ENCODE data around the gene CTNND2.
"Not testable (repeated sequence)": the region's sequence is repeated elsewhere in the genome, so short reads cannot be mapped to it uniquely, and the experiment has no call there.

Gene CTNND2

DNA sequence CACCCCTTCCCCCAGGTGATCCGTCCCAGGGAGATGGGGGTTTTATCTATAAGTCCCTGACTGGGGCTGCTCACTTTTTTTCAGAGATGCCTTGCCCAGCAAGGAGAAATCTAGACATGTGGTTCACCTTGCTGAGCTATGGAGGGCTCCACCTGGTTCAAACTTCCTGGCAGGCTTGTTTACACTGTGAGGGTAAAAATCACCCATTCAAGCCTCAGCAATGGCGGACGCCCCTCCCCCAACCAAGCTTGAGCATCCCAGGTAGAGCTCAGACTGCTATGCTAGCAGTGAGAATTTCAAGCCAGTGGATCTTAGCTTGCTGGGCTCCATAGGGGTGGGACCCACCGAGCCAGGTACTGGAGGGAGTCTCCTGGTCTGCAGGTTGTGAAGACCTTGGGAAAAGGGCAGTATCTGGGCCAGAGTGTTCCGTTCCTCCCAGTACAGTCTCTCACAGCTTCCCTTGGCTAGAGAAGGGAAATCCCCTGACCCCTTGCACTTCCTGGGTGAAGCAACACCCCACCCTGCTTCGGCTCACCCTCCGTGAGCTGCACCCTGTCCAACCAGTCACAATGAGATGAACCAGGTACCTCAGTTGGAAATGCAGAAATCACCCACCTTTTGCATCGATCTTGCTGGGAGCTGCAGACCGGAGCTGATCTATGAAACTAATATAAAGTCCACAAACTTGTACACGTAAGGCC, 231.7 kb downstream of the CTNND2 start:
- DNase-seq, result no peak

DNA sequence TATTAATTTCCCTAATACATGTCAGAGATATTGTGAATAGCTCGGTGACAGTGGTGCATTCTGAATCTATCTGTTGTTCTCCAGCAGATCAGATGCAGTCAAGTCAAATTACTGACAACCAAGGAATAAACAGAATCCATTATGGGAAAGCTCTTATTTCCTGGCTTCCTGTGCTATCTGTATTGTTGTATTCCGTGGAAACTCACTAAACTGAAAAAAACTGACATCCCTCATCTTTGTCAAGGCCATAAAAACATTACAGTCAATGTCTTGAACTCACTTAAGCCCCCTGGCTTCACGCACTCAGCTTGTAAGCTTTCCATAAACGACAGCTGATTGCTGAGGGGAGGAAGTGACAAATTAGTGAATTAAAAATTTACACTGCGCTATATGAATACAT, 245.9 kb downstream of the CTNND2 start:
- no peak for DNase-seq

DNA sequence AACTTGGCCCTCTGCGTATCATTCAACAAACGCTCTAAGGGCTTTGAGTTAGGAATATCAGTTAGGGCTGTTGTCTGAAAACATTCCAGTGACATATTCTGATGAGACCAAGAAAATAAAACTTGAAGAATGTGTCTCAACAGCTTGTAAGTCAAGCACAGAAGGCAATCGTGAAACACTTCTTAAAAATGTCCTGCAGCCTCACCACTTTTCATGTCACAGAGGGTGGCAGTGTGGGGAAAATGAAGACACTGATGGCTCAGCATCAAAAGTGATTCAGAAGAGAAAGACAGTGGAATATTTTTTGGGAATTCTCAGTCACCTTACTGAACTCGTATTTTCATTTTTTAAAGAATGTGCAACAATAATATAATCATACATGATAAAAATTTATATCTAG, 247.3 kb downstream of the CTNND2 start:
- no peak for DNase-seq

DNA sequence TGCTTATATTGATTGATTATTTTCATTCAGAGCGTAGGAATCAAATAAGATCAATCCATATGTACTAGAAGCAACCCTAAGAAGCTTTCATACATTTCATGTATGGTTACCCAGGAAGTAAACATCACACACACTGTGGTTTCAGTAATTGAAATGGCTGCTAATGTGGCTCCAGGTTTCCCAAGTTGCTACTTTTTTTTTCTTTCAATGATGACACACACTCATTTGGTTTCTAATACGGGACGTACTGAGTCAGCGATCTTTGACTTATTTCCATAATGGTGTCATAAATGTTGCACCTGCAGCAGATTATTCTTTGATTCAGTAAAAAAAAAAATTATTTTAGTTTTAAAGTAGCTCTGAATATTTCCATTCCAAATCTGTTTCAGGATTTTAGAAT, 248.6 kb downstream of the CTNND2 start:
- no peak for DNase-seq

DNA sequence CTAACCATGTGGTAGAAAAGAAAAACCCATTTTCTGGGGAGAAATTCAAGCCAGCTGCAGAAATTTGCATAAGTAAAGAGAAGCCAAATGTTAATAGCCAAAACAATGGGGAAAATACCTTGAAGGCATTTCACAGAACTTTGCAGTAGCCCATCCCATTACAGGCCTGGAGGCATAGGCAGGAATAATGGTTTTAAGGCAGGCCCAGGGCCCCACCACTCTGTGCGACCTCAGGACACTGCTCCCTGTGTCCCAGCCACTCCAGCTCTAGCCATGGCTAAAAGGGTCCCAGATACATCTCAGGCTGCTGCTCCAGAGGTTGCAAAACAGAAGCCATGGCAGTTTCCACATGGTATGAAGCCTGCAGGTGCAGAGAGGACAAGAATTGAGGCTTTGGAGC, 253.3 kb downstream of the CTNND2 start:
- no peak for DNase-seq

DNA sequence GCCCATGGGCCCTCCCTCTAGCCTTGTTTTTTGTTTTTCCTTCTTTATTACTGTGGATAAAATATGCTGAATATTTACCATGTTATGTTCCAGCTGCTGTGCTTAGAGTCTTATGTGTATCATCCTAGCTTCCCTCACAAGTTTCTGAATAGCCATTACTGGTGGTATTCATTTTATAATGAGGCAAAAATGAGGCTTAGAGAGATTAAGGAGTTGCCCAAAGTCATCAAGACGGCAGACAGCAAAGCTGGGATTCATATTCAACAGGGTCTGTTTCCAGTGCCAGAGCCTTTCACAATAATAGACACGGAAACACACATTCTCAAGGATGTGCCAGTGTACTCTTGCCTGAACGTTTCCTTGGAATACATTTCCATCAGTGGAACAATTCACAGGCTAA, 258.1 kb downstream of the CTNND2 start:
- no peak for DNase-seq

DNA sequence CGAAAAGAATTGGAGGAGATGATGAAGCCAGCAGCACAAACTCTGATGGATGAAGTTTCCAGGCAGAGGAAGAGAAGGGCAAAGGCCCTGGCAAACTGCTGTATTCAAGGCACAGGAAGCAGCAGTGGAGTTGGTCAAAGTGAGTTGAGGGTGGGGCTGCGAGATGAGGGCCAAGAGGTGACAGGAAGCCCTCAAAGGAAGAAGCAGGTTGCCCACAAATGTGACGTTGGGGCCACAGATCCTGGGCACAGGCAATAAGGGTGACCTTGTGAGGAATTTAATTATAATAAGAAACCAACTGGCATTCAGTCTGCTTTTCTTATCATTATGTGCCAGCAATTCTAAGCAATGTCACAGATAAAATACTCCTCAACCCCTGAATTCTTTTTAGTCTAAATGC, 261.8 kb downstream of the CTNND2 start:
- no peak for DNase-seq

DNA sequence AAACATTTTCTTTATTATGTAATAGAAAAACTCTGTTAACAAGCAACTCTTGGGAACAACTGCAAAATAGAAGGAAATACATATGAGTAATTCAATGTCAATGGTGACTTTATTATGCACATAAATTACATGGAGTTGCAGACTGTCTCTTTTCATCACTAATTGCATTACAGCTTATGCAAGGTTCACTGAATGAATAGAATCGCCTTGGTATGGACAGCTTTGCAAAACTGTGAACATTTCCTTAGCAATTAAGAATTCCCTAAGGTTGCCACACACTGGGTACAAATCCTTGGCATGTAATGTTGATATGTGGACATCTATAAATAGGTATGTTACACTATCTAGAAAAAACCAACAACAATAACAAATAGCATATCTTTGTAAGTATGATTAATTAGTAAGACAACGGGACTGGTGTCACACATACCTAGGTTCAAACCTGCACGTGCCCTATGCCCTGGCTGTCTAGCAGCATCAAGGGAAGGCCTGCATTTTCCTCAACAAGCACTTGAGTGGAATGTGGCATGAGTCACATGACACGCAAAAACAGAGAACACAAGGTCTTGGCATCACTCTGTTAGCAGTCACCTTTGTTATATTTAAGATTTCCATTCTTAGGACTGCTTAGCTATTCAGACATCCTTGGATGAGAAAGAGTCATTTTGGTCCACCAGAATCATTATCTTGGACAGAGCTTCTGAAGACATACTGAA, 263.9 kb downstream of the CTNND2 start:
- no peak for DNase-seq

DNA sequence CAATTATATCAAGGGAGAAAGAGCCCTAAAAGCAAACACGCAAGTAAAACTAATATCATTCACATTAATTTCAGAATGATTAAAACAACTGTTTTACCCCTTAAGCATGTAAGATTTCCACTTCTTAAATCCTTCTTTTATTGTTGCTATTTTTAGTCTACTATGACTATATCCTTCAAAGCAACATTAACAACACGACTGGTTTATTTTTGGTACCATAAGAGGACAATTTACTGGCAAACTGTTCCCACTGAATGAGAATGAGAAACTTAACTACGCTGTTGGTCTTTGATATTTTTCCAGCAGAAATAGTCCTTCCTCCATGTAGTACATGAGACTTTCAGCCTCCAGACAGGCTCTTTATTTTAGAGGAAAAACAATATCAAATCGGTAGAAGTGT, 281.5 kb downstream of the CTNND2 start:
- DNase-seq, result no peak

DNA sequence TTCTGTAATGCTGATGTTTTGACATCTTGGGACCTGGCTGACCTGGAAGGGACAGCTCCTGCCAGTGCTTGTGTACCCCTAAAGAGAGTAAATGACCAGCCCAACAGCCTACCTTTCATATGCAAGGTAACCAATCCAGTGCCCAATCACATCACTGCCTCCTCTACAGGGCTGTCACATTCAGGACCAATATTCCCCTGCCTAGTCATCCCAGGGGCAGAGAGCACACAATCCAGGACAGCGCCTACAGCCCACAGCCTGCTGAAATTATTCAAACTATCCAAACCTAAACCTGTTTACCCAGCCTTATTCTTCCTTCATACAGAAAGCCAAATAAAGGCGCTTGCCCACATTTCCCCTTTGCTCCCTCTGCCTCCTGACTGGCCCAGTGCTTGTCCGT, 284.1 kb downstream of the CTNND2 start:
- DNase-seq, result no peak

DNA sequence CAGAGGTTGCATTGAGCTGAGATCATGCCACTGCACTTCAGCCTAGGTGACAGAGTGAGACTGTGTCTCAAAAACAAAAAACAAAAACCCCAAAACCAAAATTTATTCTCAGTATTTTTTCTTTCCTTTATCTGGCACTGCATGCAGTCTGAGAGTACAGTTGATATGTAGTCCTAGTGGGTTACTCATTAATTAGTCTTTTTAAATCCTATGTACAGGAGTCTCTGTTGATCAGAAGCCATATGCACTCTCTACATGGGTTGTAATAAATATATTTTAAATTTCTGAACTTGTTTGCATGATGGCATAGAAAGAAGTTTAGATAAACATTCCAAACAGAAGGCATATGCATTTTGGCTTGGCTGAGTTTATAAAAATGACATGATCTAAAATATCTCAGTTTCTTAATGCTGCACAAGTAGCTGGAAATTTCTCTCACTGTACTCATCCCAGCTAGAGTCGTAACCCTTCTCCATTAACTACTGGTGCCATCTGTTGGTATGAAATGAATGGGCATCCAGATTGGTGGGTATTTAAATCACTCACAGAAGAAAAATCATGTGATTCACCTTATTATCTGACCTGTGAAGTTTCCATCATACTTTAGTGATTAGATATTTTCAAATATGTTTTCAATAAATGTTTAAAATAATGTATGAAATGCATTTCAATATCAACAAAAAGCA, 284.8 kb downstream of the CTNND2 start:
- no peak for DNase-seq

DNA sequence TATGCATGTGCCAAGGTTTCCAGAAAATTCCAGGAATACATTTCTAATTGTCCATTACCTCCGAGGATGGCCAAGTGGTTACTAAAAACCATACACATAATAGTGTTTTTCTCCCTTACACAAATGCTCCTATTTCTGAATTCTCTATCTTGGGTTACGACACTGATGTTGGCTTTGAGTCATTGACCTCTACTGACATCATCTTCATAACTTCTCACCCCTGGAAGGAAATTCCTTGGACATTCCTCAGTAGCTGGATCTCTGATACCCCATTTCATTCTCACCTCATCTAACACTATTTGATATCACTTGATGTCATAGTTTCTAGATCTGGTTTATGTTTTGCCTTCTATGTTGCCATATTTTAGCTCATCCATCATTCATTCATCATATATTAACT, 287.2 kb downstream of the CTNND2 start:
- DNase-seq, result no peak

DNA sequence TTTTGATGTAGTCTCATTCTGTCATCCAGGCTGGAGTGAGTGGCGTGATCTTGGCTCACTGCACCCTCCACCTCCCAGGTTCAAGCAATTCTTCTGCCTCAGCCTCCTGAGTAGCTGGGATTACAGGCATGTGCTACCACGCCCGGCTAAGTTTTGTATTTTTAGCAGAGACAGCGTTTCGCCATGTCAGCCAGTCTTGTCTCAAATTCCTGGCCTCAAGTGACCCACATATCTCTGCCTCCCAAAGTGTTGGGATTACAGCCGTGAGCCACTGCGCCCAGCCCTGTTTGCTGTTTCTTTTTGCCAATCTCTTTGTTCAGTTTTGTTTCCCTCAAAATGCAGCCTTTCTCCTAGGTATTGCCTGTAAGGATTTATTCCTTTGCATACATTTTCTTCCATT, 287.6 kb downstream of the CTNND2 start:
- not testable (repeated sequence) for DNase-seq

DNA sequence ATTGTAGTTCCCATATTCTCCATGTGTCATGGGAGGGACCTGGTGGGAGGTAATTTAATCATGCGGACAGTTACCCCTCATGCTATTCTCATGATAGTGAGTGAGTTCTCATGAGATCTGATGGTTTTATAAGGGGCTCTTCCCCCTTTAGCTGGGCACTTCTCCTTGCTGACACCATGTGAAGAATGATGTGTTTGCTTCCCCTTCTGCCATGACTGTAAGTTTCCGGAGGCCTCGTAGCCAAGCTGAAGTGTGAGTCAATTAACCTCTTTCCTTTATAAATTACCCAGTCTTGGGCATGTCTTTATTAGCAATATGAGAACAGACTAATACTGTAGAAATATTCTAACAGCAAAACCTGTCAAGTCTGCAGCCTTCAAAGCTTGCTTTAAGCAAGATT, 293.2 kb downstream of the CTNND2 start:
- DNase-seq, result no peak

DNA sequence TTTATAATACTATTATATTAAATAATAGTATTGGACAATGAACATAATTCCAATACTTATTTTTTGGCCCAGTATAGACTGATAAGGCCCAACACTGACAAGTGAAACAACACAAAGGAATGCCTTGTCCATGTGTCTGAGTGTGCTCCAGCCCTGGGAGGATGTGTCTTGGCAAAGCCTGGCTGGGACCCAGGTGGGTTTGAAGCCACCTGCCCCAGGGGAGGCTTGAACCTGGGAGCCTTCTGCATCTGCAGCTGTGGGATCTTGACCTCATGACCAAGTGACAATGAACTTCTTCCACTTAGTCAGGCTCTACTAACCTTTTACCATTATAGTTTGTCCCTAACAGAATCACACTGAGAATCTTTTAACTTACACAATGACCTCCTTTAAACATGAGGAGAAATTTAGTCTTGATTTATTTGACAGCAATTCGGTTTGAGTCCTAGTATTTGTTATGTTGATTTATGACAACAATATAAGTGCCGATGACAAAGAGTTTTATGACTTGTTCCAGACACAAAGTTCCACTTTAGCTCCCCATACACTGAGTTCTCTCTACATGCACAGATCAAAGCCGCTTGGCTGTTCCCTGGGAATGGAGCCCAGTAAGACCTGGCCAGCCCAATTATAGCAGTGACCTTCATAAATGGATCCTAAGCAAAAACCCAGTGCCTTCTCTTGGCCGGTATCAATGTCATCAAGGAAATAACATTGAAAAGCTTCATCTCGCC, 294.5 kb downstream of the CTNND2 start:
- DNase-seq, result no peak

DNA sequence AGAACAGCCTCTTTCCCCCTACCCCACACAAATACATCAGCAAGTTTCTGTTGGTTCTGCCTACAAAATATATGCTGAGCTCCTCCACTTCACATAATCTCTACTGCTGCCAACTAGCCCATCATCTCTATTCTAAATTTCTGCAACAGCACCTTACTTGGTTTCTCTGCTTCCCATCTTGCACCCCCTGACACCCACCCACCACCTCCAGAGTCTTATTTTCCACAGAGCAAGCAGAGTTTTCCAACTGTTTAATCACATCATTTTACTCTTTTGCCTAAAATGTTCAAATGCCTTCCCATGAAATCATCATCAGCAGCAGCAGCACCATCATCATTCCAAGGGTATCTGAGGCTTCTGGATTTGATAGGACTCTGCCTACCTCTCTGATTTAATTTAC, 295.7 kb downstream of the CTNND2 start:
- no peak for DNase-seq

DNA sequence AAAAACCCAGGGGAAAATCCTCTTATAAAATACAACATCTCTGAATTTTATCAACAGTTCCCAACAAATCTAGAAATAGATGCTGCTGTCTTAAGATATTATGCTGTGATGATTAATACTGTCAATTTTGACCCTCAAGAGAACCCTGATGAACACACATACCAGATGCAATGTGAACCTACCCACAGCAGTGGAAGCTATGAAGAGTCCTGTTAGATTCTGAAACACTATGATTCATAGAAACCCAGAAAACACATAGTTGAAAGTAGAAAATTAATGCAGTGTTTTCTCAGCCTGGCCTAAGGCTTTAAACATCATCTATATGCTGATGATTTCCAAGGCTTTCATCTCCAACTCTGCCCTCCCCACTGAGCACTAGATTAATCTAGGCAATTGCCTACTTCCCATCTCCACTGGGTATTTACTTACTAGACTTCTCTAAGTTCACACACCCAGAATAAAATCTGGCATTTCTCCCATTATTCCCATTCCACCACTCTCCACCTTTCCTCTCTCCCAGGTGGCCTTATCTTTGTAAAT, 296.2 kb downstream of the CTNND2 start:
- DNase-seq, result no peak

DNA sequence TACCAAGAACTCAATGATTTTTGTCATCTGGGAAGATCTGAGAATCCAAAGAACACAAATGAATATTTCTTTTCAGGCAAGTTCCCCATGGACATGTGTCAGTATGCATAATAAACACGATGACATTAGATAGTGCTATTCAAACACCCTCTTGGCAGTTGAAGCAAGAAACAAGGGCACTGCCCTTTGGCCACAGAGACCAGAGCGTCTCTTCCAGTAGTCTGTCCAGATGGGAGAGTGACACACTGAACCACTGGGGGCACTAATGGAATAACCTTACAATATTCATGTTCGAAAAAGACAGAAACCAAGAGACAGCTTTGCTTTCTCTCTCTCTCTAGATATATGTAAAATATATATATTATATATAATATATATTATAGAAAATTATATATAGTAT, 301.9 kb downstream of the CTNND2 start:
- no peak for DNase-seq

DNA sequence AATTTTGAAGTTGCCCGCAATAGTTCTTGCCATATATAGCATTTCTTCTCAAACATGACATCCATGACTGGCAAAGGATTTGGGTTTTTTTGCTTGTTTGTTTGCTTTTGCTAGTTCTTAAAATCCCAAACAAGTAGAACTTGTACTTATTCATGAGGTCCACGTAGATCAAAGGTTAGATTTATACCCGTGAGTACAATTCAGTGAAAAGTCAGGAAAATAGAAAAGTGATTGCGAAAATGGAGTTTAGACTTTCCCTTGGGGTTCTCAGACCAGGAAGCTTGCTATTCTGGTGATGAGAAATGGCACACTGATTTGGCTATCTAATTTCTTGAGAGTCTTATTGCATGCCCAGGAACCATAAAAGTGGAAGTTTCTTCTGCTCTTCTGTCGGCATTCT, 304.7 kb downstream of the CTNND2 start:
- no peak for DNase-seq

DNA sequence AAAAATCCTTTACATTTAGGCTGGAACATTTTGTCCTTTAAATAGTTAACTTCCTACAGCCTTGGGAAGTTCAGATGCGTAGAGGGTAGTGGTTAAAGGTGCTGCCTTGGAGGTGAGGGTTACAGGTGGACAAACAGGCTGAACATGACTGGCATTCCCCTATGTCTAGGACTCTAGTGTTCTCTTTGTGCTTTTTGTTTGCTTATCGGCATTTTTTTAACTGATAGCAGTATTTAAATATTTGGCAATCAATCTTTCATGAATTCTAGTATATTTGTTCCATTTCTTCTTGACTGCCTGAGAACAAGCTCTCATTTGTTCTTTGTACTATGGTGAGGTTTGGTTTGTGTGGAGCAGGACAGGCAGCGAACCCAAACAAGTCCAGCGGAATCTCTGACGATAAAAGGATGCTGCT, 307.6 kb downstream of the CTNND2 start:
- no peak for DNase-seq

DNA sequence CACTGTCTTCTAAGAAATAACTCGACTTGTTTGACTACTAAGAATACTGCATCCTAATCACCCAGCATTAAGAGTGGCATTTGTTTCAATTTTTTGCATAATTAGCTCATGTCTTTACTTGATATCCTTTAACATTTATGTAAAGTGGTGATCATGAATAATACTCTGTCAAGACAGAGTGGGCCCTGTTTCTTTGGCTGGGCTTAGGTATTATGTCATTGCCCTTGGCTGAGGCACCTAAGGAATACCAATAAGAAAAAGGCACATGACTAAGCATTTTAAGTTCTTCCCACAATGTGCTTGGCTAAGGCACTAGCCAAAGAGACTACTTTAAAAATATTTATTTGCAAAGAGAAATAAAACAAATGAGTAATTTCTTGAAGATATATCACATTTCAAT, 308.1 kb downstream of the CTNND2 start:
- no peak for DNase-seq

DNA sequence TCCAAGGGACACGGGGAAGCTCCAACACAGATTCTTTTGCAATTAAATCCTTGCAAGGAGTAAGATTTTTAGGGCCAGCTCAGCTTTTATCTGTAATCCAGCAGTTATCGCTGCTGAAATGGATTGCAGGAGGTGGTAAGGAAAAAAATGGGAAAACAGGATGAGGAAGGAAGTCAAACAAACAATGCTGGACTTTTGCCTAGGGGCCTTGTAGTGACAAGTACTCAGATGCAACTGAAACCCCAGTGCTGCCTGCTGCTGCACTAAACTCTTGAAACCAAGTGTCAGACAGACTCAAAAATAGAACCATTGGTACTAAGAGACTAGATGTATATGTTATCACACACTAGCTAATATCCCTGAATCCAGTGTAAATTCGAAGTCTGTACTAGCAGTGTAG, 309.2 kb downstream of the CTNND2 start:
- no peak for DNase-seq

DNA sequence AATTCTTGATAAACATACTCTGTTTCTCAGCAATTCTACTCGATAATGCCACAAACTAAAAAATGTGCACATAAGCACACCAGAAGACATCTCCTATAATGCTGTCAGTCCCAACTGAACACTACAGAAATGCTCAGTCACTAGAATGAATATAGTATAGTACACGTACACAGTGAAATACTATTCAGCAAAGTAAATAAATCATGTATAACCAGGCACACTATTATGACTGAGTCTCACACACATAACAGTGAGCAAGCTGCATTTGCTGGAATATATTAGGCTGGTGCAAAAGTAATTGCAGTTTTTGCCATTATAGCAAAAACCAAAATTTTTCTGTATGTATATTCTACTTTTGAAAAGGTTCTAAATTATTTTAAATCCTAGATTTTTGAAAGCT, 310.2 kb downstream of the CTNND2 start:
- no peak for DNase-seq
